LNCaP clone FGC (cell line): ENCODE results near the gene PC.
"Not testable (repeated sequence)": the region's sequence is repeated elsewhere in the genome, so short reads cannot be mapped to it uniquely, and the experiment has no call there.

Source experiments
- DNase-seq: peaks from one replicate; pipeline ENCODE4 v3.0.0-alpha.2; 2011; ENCODE audit warnings: low read depth
- H3K4me3 ChIP-seq: 2 replicates; pipeline ENCODE4 v1.5.1; 2011; ENCODE audit warnings: mild to moderate bottlenecking, low read depth, low read length, control low read depth
- CTCF ChIP-seq: IDR thresholded peaks from 2 replicates; pipeline ENCODE4 v1.5.1; 2012; ENCODE audit warnings: mild to moderate bottlenecking; ENCODE audit not compliant: control insufficient read depth, insufficient read depth; ENCODE audit errors: extremely low read depth

The PC gene

GRCh38 chr11:67001332-67001731, 43.1 kb upstream of the PC start:
- no peak overlapping the region for H3K4me3 ChIP-seq
- no peak for TF ChIP-seq CTCF
- no peak for DNase-seq

GRCh38 chr11:66999555-66999954, 41.4 kb upstream of the PC start:
- no peak for TF ChIP-seq CTCF
- no peak overlapping the region for H3K4me3 ChIP-seq
- DNase-seq = no peak

GRCh38 chr11:66996609-66997273, 38.6 kb upstream of the PC start:
- TF ChIP-seq CTCF = no peak
- no peak for DNase-seq
- H3K4me3 ChIP-seq = no peak overlapping the region

- no peak for TF ChIP-seq CTCF
- no peak for DNase-seq
- no peak overlapping the region for H3K4me3 ChIP-seq
These were observed 33.9 kb upstream of the PC start for GRCh38 chr11:66992041-66992440.

GRCh38 chr11:66989360-66989759, 31.2 kb upstream of the PC start:
- H3K4me3 ChIP-seq, DNase-seq: not testable (repeated sequence)

- not testable (repeated sequence) for DNase-seq, H3K4me3 ChIP-seq
These were observed 30.6 kb upstream of the PC start for GRCh38 chr11:66988741-66989140.

- DNase-seq = no peak
- TF ChIP-seq CTCF = no peak
- H3K4me3 ChIP-seq = no peak overlapping the region
These were observed 29.9 kb upstream of the PC start for GRCh38 chr11:66987924-66988637.

- DNase-seq = no peak
- no peak overlapping the region for H3K4me3 ChIP-seq
- no peak for TF ChIP-seq CTCF
These were observed 29.0 kb upstream of the PC start for GRCh38 chr11:66987158-66987620.
